ENCODE results near the gene CCDC32.
A peak's percentile ranks its signal among the peaks of the same experiment; 100 is the strongest.

The CCDC32 gene

GRCh38 chr15:40595773-40596172, 30.9 kb upstream of the CCDC32 start:
- no peak overlapping the region for H3K27ac ChIP-seq
- TF ChIP-seq CTCF (conservative IDR thresholded peaks at IDR 0.05), result no peak
- no peak for TF ChIP-seq ZFX (IDR thresholded peaks at IDR 0.05)

GRCh38 chr15:40595219-40595618, 30.4 kb upstream of the CCDC32 start:
- no peak overlapping the region for H3K27ac ChIP-seq
- no peak for TF ChIP-seq ZFX (IDR thresholded peaks at IDR 0.05)

GRCh38 chr15:40594429-40594836, 29.6 kb upstream of the CCDC32 start:
- peak overlapping the region; percentile 88 for H3K27ac ChIP-seq

GRCh38 chr15:40593588-40594428, 29.0 kb upstream of the CCDC32 start, which contains the start of gene KNL1:
Gene KNL1 (plus strand): TSS chr15:40594249. CDS start chr15:40602932, 8,683 bp downstream.
- peak within 1 kb of the TSS; percentile 88 for H3K27ac ChIP-seq
- TF ChIP-seq CTCF (conservative IDR thresholded peaks at IDR 0.05) (no peak), ZFX (IDR thresholded peaks at IDR 0.05) (no peak)

More at GRCh38 chr15:40594429-40594836, 29.6 kb upstream of the CCDC32 start:
- TF ChIP-seq CTCF (conservative IDR thresholded peaks at IDR 0.05) (no peak; the same call in 1 of the 2 replicates), ZFX (IDR thresholded peaks at IDR 0.05) (peak; percentile 65; the same call in 1 of the 2 replicates)

- H3K27ac ChIP-seq, result no peak overlapping the region
These were observed 28.3 kb upstream of the CCDC32 start for GRCh38 chr15:40593165-40593564.

GRCh38 chr15:40591389-40591788, 26.5 kb upstream of the CCDC32 start:
- no peak for TF ChIP-seq ZFX (IDR thresholded peaks at IDR 0.05)
- no peak for TF ChIP-seq CTCF (conservative IDR thresholded peaks at IDR 0.05)
- no peak overlapping the region for H3K27ac ChIP-seq

More at GRCh38 chr15:40593165-40593564, 28.3 kb upstream of the CCDC32 start:
- TF ChIP-seq ZFX (IDR thresholded peaks at IDR 0.05) (no peak), CTCF (conservative IDR thresholded peaks at IDR 0.05) (no peak)

GRCh38 chr15:40590667-40591050, 25.8 kb upstream of the CCDC32 start:
- TF ChIP-seq CTCF (conservative IDR thresholded peaks at IDR 0.05), result no peak
- TF ChIP-seq ZFX (IDR thresholded peaks at IDR 0.05), result no peak
- no peak overlapping the region for H3K27ac ChIP-seq
